ENCODE results near the gene ADM5.

ADM5 gene

GRCh38 chr19:49680421-49681351, 8.7 kb upstream of the ADM5 start:
- DNase-seq (ENCODE audit: low read depth in 2 of 2), result peak; percentile 91 to 92

- DNase-seq (ENCODE audit: low read depth in 2 of 2), result no peak
Observed at GRCh38 chr19:49681830-49682229, 7.6 kb upstream of the ADM5 start.

GRCh38 chr19:49682274-49682673, 7.1 kb upstream of the ADM5 start:
- no peak for DNase-seq (ENCODE audit: low read depth in 2 of 2)

GRCh38 chr19:49683814-49684250, 5.6 kb upstream of the ADM5 start:
- DNase-seq (ENCODE audit: low read depth in 2 of 2), result no peak

- no peak for DNase-seq (ENCODE audit: low read depth in 2 of 2)
Observed at GRCh38 chr19:49684251-49684982, 5.0 kb upstream of the ADM5 start.

GRCh38 chr19:49684983-49685553, 4.3 kb upstream of the ADM5 start:
- DNase-seq (ENCODE audit: low read depth in 2 of 2), result no peak

- no peak for DNase-seq (ENCODE audit: low read depth in 2 of 2)
Observed at GRCh38 chr19:49685845-49686332, 3.5 kb upstream of the ADM5 start.

GRCh38 chr19:49686503-49687088, 2.8 kb upstream of the ADM5 start:
- no peak for DNase-seq (ENCODE audit: low read depth in 2 of 2)

- no peak for DNase-seq (ENCODE audit: low read depth in 2 of 2)
Observed at GRCh38 chr19:49687150-49687549, 2.2 kb upstream of the ADM5 start.

GRCh38 chr19:49687566-49688316, 1.7 kb upstream of the ADM5 start:
- no peak for DNase-seq (ENCODE audit: low read depth in 2 of 2)

- DNase-seq (ENCODE audit: low read depth in 2 of 2), result no peak
Observed at GRCh38 chr19:49688531-49689132, 762 bp upstream of the ADM5 start.

- no peak for DNase-seq (ENCODE audit: low read depth in 2 of 2)
Observed at GRCh38 chr19:49690079-49690655, 773 bp downstream of the ADM5 start.

- peak in 1 of 2 donors; percentile 30 for DNase-seq (ENCODE audit: low read depth in 2 of 2)
Observed at GRCh38 chr19:49690656-49691242, 1.4 kb downstream of the ADM5 start, which contains the start of gene CPT1C. TSS of gene CPT1C (plus strand) at chr19:49691116. CDS start at chr19:49692253, 1,137 bp downstream.

- no peak for DNase-seq (ENCODE audit: low read depth in 2 of 2)
Observed at GRCh38 chr19:49691243-49692146, 2.1 kb downstream of the ADM5 start.

- DNase-seq (ENCODE audit: low read depth in 2 of 2), result no peak
Observed at GRCh38 chr19:49692147-49692506, 2.7 kb downstream of the ADM5 start.

- no peak for DNase-seq (ENCODE audit: low read depth in 2 of 2)
Observed at GRCh38 chr19:49696115-49696514, 6.7 kb downstream of the ADM5 start.

GRCh38 chr19:49696865-49697264, 7.5 kb downstream of the ADM5 start:
- DNase-seq (ENCODE audit: low read depth in 2 of 2), result no peak

- no peak for DNase-seq (ENCODE audit: low read depth in 2 of 2)
Observed at GRCh38 chr19:49699364-49699763, 10.0 kb downstream of the ADM5 start.

- DNase-seq (ENCODE audit: low read depth in 2 of 2), result no peak
Observed at GRCh38 chr19:49700563-49700962, 11.2 kb downstream of the ADM5 start.

All from stimulated activated CD8-positive, alpha-beta memory T cell treated with anti-CD3 and anti-CD28 coated beads, Interleukin-2, amount 100 ng/mL, for 1 hour (primary cell).